ENCODE measurements around the gene MAP4K5. TPM values are rescaled to one million over a fixed set of nuclear protein-coding genes. Genes with fewer than 3 reads are reported as not detected.

Gene MAP4K5
- total and polyA plus RNA-seq, 2 of the 13 experiments (the other 11 are each of a cell fraction or from before 2014, with no cell fraction given) = 12.7 to 23.9 TPM

GRCh38 chr14:50400461-50400860 is 131.9 kb downstream of the MAP4K5 start (continued):
- TF ChIP-seq, protein P1, sequence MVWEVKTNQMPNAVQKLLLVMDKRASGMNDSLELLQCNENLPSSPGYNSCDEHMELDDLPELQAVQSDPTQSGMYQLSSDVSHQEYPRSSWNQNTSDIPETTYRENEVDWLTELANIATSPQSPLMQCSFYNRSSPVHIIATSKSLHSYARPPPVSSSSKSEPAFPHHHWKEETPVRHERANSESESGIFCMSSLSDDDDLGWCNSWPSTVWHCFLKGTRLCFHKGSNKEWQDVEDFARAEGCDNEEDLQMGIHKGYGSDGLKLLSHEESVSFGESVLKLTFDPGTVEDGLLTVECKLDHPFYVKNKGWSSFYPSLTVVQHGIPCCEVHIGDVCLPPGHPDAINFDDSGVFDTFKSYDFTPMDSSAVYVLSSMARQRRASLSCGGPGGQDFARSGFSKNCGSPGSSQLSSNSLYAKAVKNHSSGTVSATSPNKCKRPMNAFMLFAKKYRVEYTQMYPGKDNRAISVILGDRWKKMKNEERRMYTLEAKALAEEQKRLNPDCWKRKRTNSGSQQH (CRISPR knock-in tag; IDR thresholded peaks at IDR 0.05; ENCODE audit: low read depth) = no peak

- ChIA-PET POLR2A (no interaction called here), CTCF (ENCODE audit: low intra/inter-chr PET ratio, low total read pairs) (no interaction called here)
- H3K27ac ChIP-seq (ENCODE audit: extremely low read length, insufficient read depth, low read length) = no peak overlapping the region
- in situ Hi-C loops (cut with HindIII; ENCODE audit: extremely low pct_ligation_motif_present, low pct_unique_long_range_greater_than_20kb) (no loop called here), intact Hi-C loops (cut with micrococcal nuclease; ENCODE audit: unreplicated experiment) (loop anchor here (5.0 kb wide), 2 partner anchors 43 to 77 kb away; no protein-coding TSS in a partner anchor)
- no peak overlapping the region for H3K9ac ChIP-seq (ENCODE audit: insufficient read depth, low read depth, low read length)
- H3K36me3 ChIP-seq (replicated peaks in 1 of 2; ENCODE audit: control insufficient read depth in 1 of 2, insufficient read depth in 2 of 2, low read length in 2 of 2) = no peaks in the 10 kb centered on the region
- H3K9me3 ChIP-seq (ENCODE audit: low read length) = no peaks in the 10 kb centered on the region
- H3K79me2 ChIP-seq (ENCODE audit: insufficient read depth, low read length) = no peaks in the 10 kb centered on the region
- no peak overlapping the region for H3K4me2 ChIP-seq (ENCODE audit: low read depth, low read length)
- H3K4me1 ChIP-seq (ENCODE audit: insufficient read depth, low read length) = peaks cover 38% of the 10 kb centered on the region
- H3K27me3 ChIP-seq (ENCODE audit: control insufficient read depth in 1 of 2, insufficient read depth in 2 of 2, low read length in 2 of 2) = no peaks in the 10 kb centered on the region
- no peak overlapping the region for H3K4me3 ChIP-seq (replicated peaks in 1 of 3; ENCODE audit: insufficient read depth in 1 of 3, low read depth in 2 of 3, low read length in 3 of 3)
- H2AFZ ChIP-seq (ENCODE audit: low read length) = no peak overlapping the region
- TF ChIP-seq ZNF569 (CRISPR knock-in tag; IDR thresholded peaks at IDR 0.05; ENCODE audit: borderline replicate concordance) (no peak), ZNF468 (CRISPR knock-in tag; IDR thresholded peaks at IDR 0.05) (no peak), STAT5B (CRISPR knock-in tag; IDR thresholded peaks at IDR 0.05) (no peak), SALL2 (CRISPR knock-in tag; IDR thresholded peaks at IDR 0.05) (no peak), THAP8 (CRISPR knock-in tag; IDR thresholded peaks at IDR 0.05; ENCODE audit: borderline replicate concordance) (no peak), HDAC1 (CRISPR knock-in tag; IDR thresholded peaks at IDR 0.05) (no peak), REPIN1 (CRISPR knock-in tag; IDR thresholded peaks at IDR 0.05; ENCODE audit: borderline replicate concordance, low read depth) (no peak), FOXA1 (IDR thresholded peaks at IDR 0.05) (no peak), FOXA1 (CRISPR knock-in tag; IDR thresholded peaks at IDR 0.05) (no peak)
- TF ChIP-seq, protein P2, sequence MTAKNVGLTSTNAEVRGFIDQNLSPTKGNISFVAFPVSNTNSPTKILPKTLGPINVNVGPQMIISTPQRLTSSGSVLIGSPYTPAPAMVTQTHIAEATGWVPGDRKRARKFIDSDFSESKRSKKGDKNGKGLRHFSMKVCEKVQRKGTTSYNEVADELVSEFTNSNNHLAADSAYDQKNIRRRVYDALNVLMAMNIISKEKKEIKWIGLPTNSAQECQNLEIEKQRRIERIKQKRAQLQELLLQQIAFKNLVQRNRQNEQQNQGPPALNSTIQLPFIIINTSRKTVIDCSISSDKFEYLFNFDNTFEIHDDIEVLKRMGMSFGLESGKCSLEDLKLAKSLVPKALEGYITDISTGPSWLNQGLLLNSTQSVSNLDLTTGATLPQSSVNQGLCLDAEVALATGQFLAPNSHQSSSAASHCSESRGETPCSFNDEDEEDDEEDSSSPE (CRISPR knock-in tag; IDR thresholded peaks at IDR 0.05) = no peak
- TF ChIP-seq, protein P3, sequence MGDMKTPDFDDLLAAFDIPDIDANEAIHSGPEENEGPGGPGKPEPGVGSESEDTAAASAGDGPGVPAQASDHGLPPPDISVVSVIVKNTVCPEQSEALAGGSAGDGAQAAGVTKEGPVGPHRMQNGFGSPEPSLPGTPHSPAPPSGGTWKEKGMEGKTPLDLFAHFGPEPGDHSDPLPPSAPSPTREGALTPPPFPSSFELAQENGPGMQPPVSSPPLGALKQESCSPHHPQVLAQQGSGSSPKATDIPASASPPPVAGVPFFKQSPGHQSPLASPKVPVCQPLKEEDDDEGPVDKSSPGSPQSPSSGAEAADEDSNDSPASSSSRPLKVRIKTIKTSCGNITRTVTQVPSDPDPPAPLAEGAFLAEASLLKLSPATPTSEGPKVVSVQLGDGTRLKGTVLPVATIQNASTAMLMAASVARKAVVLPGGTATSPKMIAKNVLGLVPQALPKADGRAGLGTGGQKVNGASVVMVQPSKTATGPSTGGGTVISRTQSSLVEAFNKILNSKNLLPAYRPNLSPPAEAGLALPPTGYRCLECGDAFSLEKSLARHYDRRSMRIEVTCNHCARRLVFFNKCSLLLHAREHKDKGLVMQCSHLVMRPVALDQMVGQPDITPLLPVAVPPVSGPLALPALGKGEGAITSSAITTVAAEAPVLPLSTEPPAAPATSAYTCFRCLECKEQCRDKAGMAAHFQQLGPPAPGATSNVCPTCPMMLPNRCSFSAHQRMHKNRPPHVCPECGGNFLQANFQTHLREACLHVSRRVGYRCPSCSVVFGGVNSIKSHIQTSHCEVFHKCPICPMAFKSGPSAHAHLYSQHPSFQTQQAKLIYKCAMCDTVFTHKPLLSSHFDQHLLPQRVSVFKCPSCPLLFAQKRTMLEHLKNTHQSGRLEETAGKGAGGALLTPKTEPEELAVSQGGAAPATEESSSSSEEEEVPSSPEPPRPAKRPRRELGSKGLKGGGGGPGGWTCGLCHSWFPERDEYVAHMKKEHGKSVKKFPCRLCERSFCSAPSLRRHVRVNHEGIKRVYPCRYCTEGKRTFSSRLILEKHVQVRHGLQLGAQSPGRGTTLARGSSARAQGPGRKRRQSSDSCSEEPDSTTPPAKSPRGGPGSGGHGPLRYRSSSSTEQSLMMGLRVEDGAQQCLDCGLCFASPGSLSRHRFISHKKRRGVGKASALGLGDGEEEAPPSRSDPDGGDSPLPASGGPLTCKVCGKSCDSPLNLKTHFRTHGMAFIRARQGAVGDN (CRISPR knock-in tag; IDR thresholded peaks at IDR 0.05) = no peak
- WGBS (ENCODE audit: low lambda C conversion rate) = 64% methylated on average over 6 of the region's 6 CpGs
- ATAC-seq = no peak
- no peak for DNase-seq (ENCODE audit: low spot score)
- no peak for FAIRE-seq
- no peaks in the 10 kb centered on the region for H4K20me1 ChIP-seq (ENCODE audit: insufficient read depth, low read length)
- no TSS peak for BruUV-seq (replicated peaks)
These were observed 132.9 kb downstream of the MAP4K5 start for GRCh38 chr14:50399251-50400032.
